Measurements from ENCODE around the gene NR0B2.

The NR0B2 gene

DNA sequence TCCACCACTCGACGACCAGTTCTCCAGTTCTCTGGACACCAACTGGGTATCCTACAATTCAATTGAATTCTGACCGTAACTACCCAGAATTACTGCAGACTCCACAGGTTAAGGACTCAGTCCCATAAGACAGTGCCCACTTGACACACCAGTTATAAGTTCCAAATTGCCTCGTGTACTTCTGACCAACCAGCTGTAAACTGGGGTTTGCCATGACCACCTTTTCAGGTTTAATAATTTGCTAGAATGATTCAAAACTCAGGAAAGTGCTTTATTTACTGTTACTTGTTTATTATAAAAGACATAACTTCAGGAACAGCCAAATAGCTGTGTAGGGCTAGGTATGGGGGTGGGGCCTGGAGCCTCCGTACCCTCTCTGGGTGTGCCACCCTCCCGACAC lies 23.0 kb upstream of the NR0B2 start:
- DNase-seq (ENCODE audit: low spot score), result no peak

- no peak for DNase-seq (ENCODE audit: low spot score)
Observed at GRCh38 chr1:26932531-26932930, 18.8 kb upstream of the NR0B2 start.

GRCh38 chr1:26923711-26924110 lies 9.9 kb upstream of the NR0B2 start:
- DNase-seq (ENCODE audit: low spot score), result no peak

DNA sequence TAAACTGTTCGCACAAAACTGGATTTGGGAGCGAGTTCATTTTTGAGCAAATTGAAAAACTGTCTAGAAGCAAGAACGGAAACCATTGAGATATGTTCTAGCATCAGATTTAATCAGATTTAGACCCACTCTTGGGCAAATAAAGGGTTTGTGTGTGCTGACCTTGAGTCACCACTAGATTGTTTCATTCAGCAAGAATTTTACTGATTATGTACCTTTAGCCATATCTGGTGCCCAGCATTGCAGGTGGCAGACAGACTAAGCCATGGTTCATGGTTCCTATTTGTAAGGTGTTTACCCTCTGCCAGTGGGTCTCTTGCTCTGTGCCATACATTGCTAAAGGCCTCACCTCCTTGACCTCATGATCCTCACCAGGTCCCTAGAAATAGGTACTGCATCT lies 9.1 kb upstream of the NR0B2 start:
- DNase-seq (ENCODE audit: low spot score), result no peak

DNA sequence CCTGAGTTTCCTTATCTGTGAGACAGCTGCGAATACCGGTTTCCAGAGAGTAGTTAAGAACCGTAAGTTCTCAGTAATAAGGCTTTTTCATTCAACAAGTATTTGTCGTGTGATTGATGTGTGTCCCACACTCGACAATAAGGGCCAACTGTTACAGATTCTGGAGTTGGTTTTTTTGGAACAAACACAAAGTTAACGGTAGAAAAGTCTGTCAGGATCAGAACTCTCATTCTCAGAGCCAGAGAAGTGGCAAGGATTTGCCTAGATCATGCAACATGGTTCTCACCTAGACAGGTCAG lies 8.6 kb upstream of the NR0B2 start:
- DNase-seq (ENCODE audit: low spot score), result no peak

- DNase-seq (ENCODE audit: low spot score), result peak; percentile 99
Observed at GRCh38 chr1:26921540-26922430, 8.0 kb upstream of the NR0B2 start, which contains the start of gene NUDC. TSS of gene NUDC (plus strand) at chr1:26921743. CDS start at chr1:26921849, 106 bp downstream.

DNA sequence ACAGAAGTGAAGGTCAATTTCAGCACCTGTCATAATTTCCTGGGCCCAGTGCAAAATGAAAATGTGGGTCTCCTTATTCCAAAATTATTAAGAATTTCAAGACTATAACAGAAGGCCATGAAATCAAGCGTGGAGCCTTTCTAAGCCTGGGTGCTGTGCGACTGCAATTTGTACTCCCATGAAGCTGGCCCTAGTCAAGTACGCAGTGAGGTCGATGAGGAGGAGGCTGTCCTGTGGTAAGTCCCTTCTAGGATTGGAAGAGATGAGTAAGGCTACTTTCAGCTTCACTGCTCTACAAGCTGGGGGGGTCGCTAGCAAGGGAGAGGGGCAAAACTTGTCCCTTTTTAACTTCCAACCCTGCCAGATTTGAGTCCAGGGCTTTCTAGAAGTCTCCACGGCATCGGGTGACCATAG lies 7.4 kb upstream of the NR0B2 start:
- DNase-seq (ENCODE audit: low spot score), result no peak

- DNase-seq (ENCODE audit: low spot score), result no peak
Observed at GRCh38 chr1:26915204-26915842, 1.5 kb upstream of the NR0B2 start.

DNA sequence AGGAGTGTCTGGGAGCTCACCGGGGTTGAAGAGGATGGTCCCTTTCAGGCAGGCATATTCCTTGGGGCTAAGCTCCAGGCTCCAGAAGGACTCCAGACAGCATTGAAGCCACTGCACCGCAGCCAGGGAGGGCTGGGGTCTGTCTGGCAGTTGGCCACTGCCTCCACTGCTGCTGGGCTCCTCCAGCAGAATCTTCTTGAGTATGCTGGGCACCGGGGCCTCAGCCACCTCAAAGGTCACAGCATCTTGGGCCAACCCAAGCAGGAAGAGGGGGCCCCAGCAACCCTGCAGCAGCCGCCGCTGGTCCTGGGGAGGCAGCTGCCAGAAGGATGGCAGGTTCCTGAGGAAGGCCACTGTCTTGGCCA lies 404 bp downstream of the NR0B2 start:
- no peak for DNase-seq (ENCODE audit: low spot score)

DNA sequence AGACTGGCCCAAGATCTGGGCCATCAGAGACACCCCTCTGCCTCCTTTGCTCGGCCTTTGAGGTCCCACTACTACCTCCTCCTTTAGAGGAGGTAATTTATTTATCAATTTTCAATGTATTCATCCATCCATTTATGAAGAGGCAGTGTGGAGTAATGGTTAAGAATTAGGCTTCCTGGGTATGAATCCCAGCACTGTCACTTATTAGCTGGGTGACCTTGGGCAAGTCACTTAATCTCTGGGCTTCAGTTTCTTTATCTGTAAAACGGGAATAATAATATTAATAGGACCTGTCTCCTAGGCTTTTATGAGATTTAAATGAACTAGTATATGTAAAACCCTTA lies 1.7 kb downstream of the NR0B2 start:
- DNase-seq (ENCODE audit: low spot score), result no peak

GRCh38 chr1:26911399-26912146 lies 2.2 kb downstream of the NR0B2 start:
- DNase-seq (ENCODE audit: low spot score), result no peak

- no peak for DNase-seq (ENCODE audit: low spot score)
Observed at GRCh38 chr1:26910343-26911160, 3.2 kb downstream of the NR0B2 start.

GRCh38 chr1:26909951-26910342 lies 3.8 kb downstream of the NR0B2 start:
- no peak for DNase-seq (ENCODE audit: low spot score)

GRCh38 chr1:26907071-26907917 lies 6.5 kb downstream of the NR0B2 start:
- no peak for DNase-seq (ENCODE audit: low spot score)

GRCh38 chr1:26900815-26901511 lies 12.8 kb downstream of the NR0B2 start:
- no peak for DNase-seq (ENCODE audit: low spot score)

DNA sequence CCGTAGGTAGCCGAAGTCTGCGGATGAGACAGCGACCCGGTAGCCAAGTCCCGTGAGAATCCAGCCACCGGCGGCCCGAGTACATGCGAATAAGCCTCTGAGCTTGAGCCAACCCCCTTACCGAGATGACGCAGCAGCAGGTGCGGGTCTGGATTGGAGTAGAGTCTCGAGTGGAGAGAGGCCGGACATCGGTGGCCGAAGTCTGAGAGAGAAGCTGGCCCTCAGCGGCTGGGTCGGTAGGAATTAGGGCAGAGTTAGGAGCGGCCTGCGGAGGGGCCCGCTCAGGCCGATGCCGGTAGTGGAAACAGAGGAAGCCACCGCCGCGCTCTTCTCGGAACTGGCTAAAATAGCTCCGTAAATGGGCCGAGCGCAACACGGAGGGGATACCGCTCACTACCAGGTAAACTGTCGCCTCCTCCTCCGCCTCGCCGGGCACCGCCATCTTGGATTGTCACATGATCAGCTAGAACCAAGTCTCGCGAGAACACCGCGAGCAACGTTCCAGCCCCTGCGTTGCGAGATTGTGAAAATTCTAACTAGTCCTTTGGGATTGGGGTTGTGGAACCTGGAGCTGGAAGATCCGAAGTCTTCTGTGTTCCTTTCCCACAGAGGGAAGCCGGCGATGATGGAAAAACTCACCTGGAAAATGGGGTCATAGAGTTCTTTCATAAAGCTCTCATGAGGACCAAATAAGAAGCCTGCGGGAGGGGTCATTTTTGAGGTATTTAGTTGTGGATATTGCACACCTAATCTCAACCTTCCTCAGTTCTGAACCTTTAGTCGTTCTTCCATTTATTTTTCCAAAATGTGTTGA lies 13.6 kb downstream of the NR0B2 start, which contains the start of gene GPATCH3:
TSS of gene GPATCH3 (minus strand) at position 467 of the 814 bp plus-strand sequence. CDS start at position 442, 25 bp downstream.
- peak; percentile 93 for DNase-seq (ENCODE audit: low spot score)

DNA sequence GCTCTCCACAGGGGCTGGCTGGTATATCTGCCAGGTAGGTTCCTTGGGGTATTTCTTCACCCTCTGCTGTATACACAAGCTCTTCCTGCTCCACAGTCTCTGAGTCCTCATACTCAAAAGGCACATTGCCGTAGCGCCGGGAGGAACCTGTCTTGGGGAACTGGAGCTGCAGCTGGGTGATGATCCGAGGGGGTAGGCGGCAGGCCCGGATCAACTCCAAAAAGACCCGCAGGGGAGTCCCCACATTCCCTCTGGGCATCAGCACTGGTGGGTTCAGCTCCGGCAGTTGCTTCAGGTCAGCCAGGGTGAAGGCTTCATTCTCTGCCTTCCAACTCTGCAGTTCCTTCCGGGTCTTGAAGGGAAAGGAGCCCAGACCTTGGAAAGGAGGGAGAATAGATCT lies 16.4 kb downstream of the NR0B2 start:
- no peak for DNase-seq (ENCODE audit: low spot score)

DNA sequence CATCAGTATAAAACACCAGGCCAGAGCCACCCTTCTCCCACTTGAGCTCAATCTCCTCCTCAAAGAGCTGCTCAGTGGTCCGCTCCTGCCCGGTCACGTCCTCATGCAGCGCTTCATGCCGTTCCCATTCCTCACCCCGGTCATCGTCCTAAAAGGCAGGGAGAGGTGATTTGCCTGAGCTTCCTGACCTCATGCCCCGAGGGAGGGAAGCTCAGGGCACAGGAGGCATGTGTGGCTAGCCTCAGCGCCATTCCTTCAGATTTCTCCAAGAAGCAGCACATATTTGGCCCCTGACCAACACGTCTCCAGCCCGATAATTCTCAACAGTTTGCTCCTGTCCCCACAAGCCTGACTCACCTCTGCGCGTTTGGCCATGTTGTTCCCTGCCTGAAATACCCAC lies 19.5 kb downstream of the NR0B2 start:
- no peak for DNase-seq (ENCODE audit: low spot score)

DNA sequence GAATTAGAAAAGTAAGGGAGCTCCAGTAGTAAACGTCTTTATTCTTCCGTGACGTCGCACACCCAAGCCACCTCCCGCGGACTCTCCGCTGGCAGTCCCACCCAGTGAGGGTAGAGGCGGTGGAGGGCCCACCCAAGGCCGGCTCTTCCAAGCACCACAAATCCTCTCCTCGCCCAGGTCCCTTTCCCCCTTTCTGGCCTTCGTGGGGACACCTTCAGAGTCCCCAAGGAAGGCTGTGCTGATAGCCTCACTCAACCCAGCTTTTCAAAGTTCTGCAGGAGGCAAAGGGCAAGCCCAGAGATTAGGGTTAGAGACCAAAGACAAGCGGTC lies 23.3 kb downstream of the NR0B2 start:
- no peak for DNase-seq (ENCODE audit: low spot score)
